GM18519 (cell line): ENCODE data around the gene MAGEH1.
"Not testable (repeated sequence)": the region's sequence is repeated elsewhere in the genome, so short reads cannot be mapped to it uniquely, and the experiment has no call there.

Experiments used
- ATAC-seq: cut with Tn5 transposase; IDR thresholded peaks from one replicate; pipeline ENCODE4 v1.9.1; 2021; ENCODE audit warnings: mild to moderate bottlenecking, moderate library complexity; ENCODE audit not compliant: unreplicated experiment, low FRiP score

Gene MAGEH1, protein sequence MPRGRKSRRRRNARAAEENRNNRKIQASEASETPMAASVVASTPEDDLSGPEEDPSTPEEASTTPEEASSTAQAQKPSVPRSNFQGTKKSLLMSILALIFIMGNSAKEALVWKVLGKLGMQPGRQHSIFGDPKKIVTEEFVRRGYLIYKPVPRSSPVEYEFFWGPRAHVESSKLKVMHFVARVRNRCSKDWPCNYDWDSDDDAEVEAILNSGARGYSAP

DNA sequence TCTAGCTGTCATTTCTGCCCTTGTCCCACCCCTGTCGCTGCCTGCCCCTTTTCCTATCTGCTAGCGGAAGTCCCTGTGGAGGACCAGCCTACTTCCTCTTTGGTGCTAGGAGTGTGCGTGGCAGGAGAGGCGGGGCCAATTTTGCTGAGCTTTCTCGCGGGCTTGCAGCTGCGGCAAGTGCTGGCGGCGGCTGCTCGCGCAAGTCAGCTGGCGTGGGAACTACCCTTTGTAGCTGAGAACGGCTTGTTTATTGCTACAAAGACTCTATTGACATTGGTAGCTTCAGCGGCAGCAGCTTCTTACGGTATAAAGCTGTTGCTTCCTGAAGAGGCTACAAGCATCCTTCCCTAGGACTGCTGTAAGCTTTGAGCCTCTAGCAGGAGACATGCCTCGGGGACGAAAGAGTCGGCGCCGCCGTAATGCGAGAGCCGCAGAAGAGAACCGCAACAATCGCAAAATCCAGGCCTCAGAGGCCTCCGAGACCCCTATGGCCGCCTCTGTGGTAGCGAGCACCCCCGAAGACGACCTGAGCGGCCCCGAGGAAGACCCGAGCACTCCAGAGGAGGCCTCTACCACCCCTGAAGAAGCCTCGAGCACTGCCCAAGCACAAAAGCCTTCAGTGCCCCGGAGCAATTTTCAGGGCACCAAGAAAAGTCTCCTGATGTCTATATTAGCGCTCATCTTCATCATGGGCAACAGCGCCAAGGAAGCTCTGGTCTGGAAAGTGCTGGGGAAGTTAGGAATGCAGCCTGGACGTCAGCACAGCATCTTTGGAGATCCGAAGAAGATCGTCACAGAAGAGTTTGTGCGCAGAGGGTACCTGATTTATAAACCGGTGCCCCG, at the start of gene MAGEH1:
Gene MAGEH1, plus strand, starts transcription at position 138 of the 843 bp plus-strand sequence. Its CDS starts 248 bp downstream, at position 386.
- ATAC-seq: peak; percentile 98

DNA sequence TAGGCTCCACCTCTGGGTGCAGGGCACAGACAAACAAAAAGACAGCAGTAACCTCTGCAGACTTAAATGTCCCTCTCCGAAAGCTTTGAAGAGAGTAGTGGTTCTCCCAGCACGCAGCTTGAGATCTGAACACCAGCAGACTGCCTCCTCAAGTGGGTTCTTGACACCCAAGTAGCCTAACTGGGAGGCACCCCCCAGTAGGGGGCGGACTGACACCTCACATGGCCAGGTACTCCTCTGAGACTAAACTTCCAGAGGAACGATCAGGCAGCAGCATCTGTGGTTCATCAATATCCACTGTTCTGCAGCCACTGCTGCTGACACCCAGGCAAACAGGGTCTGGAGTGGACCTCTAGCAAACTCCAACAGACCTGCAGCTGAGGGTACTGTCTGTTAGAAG, 24.8 kb upstream of the MAGEH1 start:
- ATAC-seq: not testable (repeated sequence)

DNA sequence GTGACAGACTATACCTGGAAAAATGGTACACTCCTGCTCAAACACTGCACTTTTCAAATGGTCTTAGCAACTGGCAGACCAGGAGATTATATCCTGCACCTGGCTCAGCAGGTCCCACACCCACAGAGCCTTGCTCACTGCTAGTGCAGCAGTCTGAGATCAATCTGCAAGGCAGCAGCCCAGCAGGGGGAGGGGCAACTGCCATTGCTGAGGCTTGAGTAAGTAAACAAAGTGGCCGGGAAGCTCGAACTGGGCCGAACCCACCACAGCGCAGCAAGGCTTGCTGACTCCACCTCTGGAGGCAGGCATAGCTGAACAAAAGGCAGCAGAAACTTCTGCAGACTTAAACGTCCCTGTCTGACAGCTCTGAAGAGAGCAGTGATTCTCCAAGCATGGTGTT, 8.5 kb upstream of the MAGEH1 start:
- not testable (repeated sequence) for ATAC-seq

DNA sequence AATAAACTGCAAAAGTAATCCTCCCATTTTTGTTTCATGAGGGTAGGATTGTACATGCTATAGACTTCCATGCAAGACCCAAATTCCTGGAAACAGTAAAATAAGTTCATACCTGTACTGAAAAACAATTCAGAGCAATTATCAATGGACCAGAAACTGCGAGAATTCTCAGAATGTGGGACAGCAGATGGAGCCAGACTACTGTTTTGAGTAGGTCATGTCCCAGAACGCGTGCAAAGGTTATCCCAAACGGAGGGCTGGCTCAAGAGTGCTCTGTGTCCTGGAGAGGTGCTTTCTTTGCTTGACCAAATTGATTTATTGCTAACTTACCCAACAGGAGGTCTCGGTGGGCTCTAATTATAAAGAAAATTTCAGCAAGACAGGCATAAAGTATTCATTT, 1.7 kb upstream of the MAGEH1 start:
- no peak for ATAC-seq

DNA sequence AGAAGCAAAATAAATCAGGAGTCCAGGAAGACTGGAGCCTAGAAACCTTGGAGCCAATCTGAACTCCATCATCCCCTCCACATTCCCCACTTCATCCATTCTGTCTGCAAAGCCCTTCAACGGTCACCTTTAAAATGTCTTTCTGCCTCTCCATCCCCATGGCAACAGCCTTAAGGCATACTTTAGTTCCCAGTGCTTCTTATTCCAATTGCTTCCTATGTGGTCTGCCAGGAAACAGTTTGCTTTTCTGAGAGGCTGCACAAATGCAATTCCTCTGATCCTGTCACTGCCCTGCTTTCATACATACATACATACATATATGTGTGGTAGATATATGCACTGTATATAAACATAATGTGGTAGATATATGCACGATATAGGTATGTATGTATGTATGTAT, 786 bp upstream of the MAGEH1 start:
- ATAC-seq: no peak

DNA sequence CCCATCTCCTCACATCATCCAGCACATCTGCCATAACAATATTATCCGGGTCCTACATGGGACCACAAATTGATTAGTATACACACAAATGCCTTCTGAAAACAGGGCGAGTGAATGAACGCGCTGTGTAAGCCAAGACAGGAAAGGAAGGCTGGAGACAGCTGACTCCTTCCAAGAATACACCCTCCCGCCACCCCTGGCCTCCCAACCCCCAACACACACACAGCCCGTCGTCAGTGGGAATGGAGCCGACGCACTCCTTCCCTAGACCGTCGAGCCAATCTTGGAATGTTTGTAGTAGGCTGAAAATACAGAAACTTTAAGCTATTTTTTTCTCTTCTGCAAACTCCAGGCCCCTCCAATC, 319 bp upstream of the MAGEH1 start:
- ATAC-seq: peak; percentile 2

DNA sequence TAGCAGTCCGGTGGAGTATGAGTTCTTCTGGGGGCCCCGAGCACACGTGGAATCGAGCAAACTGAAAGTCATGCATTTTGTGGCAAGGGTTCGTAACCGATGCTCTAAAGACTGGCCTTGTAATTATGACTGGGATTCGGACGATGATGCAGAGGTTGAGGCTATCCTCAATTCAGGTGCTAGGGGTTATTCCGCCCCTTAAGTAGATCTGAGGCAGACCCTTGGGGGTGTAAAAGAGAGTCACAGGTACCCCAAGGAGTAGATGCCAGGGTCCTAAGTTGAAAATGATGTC, 852 bp downstream of the MAGEH1 start:
- ATAC-seq: no peak

DNA sequence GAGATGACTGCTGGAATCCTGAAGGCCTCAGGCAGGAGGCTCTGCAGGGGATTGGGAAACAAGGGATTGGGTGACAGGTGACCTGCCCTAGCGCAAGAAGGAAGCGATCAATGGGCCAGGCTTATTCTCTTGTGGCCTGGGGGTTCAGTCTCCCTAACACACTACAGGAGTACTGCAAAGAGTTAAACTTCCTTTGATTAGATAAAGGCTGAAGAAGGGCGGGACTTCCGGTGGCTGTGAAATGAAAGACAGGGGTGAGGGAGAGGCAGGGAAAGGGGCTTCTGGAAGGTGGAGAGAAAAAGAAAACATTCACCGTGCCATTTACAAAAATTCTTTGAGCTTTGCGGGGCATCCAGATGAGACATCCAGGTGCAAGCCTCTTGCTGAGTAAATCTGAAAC, 3.8 kb downstream of the MAGEH1 start:
- ATAC-seq: not testable (repeated sequence)

DNA sequence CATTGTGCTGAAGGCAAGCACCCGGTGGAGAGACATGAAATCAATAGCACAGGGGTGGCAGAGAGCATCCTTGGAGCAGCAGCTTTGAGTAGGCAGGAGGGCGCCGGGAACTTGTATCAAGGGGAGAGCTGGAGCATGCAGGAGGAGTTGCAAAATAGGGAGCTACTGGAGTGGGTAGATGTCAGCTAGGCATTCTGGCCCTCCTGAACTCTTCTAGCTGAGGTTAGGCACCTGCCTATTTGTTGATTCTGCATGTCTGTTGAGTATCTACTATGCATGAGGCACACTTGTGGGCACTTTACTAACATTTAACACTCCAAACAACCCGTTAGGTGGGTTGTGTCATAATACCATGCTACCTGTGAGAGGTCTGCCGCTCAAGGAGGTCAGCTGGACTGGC, 7.5 kb downstream of the MAGEH1 start:
- ATAC-seq: not testable (repeated sequence)

DNA sequence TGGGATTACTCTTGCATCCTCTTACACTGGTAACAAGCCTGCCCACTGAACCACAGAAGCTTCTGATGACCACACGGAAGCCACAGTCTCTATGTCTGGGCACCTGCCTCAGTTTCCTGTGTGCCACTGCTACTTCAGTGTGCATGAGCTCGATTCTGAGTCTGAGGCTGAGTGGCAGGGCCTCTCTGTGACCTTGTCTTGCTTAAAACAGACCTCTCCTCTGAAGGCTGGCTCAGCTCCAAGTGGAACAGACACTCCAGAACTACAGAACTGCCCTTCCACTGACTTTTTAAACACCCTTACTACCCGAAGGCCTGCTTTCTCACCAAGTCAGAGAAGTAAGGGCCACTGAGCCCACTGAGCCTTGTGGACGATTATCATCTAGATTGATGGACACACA, 8.0 kb downstream of the MAGEH1 start:
- not testable (repeated sequence) for ATAC-seq

DNA sequence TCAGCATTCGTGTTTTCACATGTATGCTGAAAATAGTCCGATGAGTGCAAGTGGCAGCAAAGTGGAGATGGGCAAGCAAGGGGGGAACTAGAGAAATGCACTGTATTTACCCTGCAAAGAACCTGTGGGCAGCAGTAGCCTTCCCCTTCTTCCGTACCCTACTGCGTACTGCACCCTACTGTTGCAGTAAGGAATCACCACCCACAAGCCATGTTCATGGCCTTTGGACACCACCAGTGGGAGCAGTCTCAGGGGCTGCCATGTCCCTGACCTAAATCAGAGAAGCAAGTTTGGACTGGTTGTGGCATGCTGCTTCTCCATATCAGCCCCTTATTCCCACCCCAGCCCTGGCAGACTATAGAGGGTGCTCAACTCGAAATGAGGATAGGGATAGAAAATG, 12.1 kb downstream of the MAGEH1 start:
- not testable (repeated sequence) for ATAC-seq

DNA sequence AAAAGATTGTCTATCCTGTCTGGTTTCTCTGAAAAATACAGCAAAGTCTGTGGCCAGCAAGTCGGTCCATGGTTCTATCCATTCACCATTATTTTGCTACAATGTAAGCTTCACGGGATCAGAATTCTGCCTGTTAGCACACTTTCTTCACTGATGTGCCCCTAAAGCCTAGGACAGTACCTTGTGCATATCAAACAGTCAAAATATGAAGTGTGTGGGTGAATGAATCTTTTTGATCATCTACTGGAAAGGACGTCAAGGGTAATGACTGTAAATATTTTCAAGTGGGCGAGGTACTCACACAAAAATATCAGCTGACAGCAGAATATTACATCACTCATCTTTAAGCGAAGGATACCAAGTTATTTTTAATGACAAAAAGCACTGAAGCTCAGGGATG, 13.2 kb downstream of the MAGEH1 start:
- not testable (repeated sequence) for ATAC-seq

DNA sequence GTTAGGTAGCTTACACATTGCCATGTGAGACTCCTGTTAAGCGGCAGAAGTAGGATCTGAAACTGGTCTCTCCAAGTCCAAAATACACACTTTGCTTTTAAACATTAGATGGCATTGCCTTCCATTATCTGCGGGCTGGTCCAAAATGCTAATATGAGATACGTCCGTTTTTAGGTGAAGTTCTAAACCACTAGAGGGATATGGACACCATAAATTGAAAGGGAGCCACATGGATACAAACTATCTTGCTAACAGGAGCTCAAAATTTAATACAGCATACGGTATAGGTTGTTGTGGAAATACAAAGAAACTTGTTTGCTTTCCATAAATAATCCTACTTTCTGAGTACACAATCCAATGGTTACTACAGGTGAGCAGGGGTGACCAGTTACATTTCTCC, 13.9 kb downstream of the MAGEH1 start:
- not testable (repeated sequence) for ATAC-seq

DNA sequence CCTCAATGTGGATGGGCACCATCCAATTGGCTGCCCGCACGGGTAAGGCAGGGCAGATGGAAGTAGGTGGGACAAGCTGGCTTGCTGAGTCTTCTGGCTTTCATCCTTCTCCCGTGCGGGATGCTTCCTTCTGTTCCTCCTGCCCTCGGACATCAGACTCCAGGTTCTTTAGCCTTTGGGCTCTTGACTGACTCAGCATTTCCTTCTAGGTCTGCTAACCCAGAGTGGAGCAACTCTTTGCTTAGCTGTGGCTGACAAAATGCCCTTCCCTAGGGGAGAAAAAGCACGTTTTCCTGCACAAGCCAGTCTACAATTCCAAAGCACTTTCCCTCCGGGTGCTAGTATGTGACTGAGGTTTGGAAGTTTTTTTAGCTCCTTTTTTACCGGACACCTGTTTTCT, 28.0 kb downstream of the MAGEH1 start:
- not testable (repeated sequence) for ATAC-seq

DNA sequence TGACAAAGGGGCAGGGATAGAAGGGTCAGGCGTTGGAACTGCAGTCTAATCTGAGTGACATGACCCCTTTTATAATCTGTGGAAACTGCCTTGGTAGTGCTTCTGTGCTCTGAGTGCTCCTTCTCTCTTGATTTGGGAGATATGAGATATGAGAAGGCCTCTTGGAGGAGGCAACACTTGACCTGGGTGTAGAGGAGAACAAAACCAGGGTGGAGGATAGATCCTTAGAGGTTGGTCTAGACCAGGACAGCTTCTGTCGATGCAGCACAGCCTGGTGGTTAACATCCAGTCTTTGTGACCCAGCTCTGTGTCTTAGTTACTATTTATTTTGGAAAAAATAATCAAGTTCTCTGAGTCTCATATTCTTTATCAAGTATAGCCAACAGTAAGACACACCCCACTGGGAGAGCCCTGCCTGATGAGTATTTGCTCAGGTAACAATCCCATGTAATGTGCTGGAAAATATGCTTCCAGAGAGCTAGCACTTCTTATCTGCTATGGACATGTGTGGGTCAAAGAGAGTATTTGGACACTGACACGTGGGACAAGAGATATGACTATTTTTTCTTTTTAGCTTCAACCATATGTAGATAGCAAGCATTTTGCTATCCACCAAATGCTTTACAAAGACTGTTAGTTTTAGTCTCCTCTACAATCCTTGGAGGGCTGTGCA, 28.6 kb downstream of the MAGEH1 start:
- no peak for ATAC-seq

DNA sequence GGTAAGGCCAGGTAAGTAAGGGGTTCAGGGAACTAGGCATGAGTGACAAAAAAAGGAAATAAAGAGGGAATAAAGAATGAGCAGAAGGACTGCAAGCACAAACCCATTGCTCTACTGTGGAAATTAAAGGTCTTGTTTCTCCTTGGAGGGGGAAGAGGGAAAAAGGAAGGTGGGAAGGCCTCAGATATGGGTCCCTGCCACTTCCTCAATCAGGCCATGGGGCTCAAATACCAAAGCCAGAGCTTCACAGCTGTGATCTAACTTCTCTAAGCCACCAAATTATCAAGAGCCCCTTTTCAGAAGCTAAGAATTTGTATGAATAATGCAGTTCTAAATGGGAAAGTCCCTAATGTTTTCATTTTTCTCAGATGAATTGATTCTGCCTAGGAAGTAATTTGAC, 33.0 kb downstream of the MAGEH1 start:
- ATAC-seq: no peak

DNA sequence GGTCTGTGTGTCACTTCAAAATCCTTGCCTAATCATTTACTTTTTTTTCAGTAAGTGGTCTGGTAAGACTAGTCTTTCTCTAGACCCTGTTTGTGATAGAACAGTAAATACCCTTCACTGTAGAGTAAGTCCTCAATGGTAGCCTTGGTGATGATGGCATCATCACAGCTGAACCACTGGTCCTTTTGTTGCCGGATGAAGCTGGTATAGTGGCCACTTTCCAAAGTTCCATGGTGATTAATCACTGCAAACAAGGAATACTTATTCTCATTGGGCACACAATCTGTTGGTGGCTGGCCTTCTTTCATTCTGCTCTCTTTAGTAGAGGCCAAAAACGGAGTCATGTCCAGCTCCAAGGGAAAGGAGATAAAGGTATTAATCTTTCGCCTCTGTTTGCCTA, 34.8 kb downstream of the MAGEH1 start:
- ATAC-seq: no peak

DNA sequence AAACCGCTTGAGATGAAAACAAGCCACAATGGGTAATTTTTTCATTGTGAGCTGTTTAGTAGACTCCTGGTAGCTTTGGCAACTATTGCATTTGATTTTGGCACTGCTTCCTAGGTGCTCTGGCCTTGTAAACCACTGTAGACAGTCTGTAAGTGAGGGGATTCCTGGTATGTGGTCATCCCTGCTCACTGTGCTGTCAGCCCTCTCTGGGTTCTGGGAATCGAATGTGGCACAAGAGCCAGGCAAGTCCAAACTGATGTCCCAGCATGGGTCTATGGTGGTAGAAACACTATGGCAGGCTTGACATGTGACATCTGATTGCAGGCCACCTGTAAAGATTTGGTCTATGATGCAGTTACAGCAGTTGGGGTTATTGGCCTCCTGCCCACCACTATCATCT, 35.2 kb downstream of the MAGEH1 start:
- ATAC-seq: no peak

DNA sequence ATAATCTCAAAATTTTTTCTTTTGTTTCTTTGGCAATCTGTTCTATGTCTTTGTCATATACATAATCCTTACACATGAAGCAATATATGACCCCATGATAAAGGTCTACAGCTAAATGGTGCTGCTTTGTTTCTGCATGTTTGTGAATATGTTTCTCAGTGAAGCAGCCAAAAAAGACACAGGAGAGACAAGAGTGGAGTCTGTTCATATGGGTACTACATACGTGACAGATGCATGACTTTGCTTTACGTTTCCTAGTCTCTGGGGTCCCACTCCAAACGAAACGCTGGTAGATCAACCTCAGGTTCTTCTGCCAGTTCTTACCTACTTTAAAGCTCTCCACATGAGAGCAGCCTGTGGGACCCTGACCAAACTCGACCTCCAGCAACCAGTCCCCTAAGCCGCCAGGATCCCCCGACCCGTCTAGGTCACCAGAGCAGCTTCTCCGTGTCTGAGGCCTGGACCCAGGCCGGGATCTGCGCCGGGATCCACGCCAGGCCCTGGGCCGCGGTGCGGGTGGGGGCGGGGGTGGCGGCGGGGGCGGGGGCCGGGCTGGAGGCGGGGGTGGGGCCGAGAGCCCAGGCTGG, 36.2 kb downstream of the MAGEH1 start:
- no peak for ATAC-seq

DNA sequence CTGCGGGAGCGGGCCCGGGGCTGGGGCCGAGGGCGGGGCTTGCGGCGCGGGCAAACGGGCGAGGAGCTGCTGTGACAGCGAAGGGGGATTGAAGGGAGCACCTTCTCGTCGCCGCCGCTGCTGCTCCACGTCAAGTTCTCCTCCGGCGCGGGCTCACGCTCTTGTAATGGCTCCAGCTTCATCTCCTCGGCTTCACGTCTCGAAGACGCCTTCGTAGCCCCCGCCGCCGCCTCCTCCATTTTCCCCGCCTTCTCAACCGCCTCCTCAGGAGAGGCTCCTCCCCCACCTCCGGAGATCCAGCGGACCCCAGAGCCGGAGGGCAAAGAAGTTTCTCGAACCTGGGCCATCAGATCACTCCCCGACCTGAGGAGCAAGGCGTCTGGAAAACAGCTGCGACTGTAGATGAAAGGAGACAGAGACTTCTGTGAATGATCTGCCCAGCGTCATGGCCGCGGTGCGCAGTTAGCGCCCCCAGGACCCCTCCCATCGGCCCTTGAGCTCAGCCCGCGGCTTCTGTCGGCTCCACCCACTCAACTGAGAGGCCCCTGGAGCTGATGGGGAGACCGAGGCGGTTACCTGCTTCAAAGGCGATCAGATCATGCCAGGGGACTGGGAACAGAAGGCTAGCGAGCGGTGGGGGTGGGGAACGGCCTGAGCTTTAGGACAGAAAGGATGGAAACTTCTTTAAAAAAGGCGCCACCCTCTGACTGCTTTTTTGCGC, 36.8 kb downstream of the MAGEH1 start:
- peak; percentile 29 for ATAC-seq
